Activated CD8-positive, alpha-beta memory T cell treated with anti-CD3 and anti-CD28 coated beads for 48 hours (primary cell): ENCODE results near the gene PRSS22.

Source experiments
- DNase-seq, 3 experiments: peaks; one replicate each; pipeline ENCODE4 v3.0.0-alpha.2; 2020; ENCODE audit warnings: low read depth in 2 of 3, low spot score in 2 of 3

PRSS22 gene

GRCh38 chr16:2881783-2882649 lies 24.0 kb upstream of the PRSS22 start:
- no peak for DNase-seq

DNA sequence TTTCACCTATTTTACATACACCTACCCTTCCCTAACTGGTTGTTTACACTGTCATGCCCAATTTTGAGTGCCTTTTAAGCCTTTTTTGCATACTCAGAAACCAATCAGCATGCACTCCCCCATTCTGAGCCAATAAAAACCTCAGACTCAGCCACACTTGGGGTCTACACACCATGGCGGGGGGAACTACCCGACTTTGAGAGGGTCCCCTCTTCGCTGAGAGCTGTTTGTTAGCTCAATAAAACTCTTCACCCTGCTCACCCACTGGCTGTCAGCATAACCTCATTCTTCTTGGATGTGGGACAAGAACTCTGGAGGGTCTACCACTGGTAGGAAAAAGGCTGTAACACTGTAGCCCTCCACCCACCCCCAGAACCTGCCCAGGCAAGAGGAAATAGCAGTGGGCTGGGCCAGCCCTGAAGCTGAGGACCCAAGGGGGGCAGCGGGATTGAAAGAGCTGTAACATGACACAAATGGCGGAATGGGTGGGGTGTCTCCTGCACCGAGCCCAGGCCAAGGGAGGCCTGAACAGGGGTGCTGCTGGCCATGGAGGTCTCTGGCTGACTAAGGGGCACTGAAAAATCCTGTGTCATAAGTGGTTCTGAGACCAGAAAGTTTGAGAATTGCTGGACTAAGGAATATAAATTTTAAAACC lies 22.0 kb upstream of the PRSS22 start:
- no peak for DNase-seq

DNA sequence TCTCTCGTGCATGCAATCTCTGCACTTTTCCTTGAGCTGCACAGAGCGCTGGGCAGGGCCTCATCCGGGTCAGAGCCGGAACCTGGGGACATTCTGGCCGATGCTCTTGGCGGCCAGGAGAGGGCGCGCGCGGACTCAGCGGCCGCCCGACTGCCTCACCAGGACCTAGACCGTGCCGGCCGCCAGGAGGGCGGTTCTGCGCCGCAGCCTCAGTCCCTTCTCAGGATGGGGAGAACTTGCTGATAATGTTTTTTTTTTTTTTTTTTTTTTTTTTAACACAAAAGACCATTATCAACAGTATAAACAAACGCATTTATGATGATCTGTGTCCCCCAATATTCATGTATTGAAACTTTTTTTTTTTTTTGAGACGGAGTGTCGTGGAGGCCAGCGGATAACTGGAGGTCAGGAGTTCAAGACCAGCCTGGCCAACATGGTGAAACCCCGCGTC lies 17.0 kb upstream of the PRSS22 start:
- DNase-seq = peak in 2 of 3 experiments; percentile 30 to 51

DNA sequence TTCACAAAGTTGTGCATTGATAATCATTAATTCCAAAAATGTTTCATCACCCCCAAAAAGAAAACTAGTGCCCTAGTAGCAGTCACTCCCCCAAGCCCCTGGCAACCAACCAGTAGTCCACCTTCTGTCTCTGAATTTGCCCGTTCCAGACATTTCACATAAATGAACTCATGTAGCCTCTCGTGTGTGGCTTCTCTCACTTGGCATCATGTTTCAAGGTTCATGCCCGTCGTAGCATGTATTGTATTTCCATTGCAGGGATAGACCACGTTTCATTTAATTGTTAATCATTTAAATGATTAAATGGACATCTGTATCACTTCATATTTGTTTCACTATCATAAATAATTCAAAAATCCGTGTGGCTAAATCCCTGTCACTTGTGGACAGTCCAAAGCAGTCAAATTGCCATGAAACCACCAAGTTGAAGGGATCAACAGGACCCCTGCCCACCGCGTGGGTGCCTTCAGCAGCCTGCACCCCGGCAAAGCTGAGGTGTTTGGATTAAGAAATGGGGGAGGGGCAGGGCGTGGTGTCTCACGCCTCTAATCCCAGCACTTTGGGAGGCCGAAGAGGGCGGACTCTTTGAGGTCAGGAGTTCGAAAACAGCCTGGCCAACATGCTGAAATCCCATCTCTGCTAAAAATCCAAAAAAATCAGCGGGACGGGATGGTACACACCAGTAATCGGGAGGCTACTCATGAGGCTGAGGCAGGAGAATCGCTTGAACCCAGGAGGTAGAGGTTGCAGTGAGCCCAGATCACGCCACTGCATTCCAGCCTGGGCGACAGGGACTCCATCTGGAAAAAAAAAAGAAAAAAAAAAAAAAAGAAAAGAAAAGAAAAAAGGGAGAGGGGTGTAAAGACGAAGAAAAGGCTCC lies 16.3 kb upstream of the PRSS22 start:
- DNase-seq = no peak

DNA sequence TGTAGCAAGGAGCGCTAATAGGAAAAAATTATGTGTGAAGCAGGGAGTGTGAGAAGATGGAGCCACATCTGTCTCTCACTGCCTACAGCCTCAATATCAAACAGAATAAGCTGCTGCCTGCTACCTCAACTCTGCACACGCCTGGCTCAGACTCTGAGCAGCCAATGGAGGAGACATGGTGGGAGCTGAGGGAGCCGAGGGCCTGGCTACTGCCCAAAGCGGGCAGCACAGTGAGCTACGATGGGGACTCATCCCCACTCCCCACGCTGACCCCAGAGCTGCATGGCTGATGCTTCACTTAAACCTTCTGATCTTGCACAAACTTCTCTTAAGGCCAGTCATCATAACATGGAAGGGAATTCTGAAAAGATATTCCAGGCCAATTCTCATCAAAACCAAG lies 14.0 kb upstream of the PRSS22 start:
- DNase-seq = no peak

- peak; percentile 90 to 98 (median 97) for DNase-seq
Observed at GRCh38 chr16:2867987-2868789, 10.2 kb upstream of the PRSS22 start.

DNA sequence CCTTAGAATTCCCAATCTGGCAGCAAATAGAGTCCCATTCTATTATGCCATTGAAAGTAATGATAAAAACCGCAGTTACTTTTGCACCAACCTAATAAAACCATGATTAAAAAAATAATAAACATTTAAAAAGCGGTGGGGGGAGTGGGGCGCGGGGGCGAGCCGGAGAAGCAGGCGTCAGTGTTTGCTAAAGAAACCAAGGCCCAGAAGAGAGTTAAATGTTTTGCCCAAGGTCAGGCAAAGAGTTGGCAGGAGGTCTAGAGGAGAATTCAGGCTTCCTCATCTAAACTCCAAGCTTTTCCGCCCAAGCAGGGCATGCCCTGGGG lies 9.7 kb upstream of the PRSS22 start:
- no peak for DNase-seq

- DNase-seq = no peak
Observed at GRCh38 chr16:2866431-2866830, 8.5 kb upstream of the PRSS22 start.

DNA sequence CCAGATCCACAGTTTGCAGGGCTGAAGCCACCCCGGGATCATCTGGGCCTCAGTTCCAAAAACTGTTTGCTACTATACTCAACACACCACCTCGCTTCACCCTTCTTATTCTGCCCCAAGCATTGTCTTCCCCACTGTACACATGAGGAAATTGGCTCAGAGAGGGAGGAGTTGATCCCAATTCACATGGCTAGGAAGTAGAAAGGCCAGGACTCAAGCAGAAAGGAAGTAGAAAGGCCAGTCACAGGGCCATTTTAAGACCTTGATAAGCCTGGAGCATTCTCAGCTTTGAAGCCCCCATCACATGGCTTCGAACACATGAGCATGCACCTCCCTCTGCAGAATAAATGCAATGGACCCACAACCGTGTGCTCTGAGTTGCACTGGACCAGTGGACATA lies 7.7 kb upstream of the PRSS22 start:
- DNase-seq = no peak

- DNase-seq = no peak
Observed at GRCh38 chr16:2860826-2861567, 3.0 kb upstream of the PRSS22 start.

GRCh38 chr16:2859686-2860265 lies 1.8 kb upstream of the PRSS22 start:
- no peak for DNase-seq

GRCh38 chr16:2858245-2859025 lies 465 bp upstream of the PRSS22 start:
- DNase-seq = no peak

- no peak for DNase-seq
Observed at GRCh38 chr16:2856686-2857450, 1.1 kb downstream of the PRSS22 start.

- DNase-seq = no peak
Observed at GRCh38 chr16:2856061-2856670, 1.8 kb downstream of the PRSS22 start.

GRCh38 chr16:2855536-2855935 lies 2.4 kb downstream of the PRSS22 start:
- no peak for DNase-seq

DNA sequence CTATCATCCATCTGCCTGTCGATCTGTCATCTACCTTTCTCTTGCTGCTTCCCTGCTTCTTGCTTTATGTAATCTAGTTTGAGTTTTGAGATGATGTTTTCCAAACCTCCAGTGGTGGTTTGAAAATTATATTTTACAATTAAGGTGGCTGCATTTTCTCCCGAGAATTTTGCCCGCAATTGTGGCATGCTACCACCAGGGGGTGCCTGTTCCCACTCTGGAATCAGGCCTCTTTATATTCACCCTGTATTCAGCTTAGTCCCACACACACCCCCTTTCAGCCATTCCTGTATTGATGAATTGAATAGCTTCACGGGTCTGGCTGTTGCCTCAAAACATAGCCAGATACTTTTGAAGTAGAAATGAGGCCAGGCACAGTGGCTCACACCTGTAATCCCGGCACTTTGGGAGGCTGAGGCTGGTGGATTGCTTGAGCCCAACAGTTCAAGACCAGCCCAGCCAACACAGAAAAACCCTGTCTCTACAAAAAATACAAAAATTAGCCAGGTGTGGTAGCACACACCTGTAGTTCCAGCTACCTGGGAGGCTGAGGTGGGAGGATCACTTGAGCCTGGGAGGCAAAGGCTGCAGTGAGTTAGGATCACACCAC lies 3.2 kb downstream of the PRSS22 start:
- no peak for DNase-seq

DNA sequence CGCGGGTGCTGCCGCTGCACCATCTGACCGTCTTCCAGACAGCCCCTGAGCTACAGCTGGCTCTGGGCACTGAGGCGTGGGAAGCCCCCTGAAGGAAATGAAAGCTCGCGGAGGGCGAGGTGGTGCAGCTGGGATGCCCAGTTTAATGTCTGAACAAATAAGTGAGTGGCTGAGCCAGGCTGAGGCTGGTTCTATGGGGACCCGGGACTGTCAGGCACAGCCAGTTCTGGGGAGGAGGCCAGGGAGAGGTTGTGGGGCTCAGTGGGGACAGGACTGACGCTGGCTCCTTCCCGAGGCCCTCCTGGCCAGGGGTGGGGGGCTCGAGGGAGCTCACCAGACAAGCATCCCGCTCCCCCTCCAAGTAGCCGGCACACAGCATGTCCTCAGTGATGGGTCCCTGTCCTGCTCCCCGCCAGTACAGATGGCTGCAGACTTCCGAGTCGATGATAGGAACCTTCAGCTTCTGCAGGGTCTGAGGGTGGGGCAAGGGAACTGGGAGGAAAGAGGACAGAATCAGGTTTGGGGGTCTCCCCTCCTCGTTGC lies 4.4 kb downstream of the PRSS22 start:
- no peak for DNase-seq
